Measurements from ENCODE around the gene MGST3.
"Not testable (repeated sequence)": the region's sequence is repeated elsewhere in the genome, so short reads cannot be mapped to it uniquely, and the experiment has no call there.

Gene MGST3

GRCh38 chr1:165630629-165631341 lies at the start of gene MGST3:
TSS of gene MGST3 (plus strand) at chr1:165631234. CDS start at chr1:165649848, 18,614 bp downstream.
- DNase-seq: peak; percentile 96

GRCh38 chr1:165581926-165582325 lies 49.1 kb upstream of the MGST3 start:
- DNase-seq: no peak

GRCh38 chr1:165586398-165586797 lies 44.6 kb upstream of the MGST3 start:
- DNase-seq: no peak

- not testable (repeated sequence) for DNase-seq
Observed at GRCh38 chr1:165591391-165591790, 39.6 kb upstream of the MGST3 start.

GRCh38 chr1:165592945-165593823 lies 37.9 kb upstream of the MGST3 start:
- peak; percentile 87 for DNase-seq

- peak; percentile 36 for DNase-seq
Observed at GRCh38 chr1:165595246-165595938, 35.6 kb upstream of the MGST3 start.

GRCh38 chr1:165597883-165598675 lies 33.0 kb upstream of the MGST3 start:
- DNase-seq: peak; percentile 98

- DNase-seq: no peak
Observed at GRCh38 chr1:165598676-165599059, 32.4 kb upstream of the MGST3 start.

- DNase-seq: no peak
Observed at GRCh38 chr1:165600793-165601192, 30.2 kb upstream of the MGST3 start.

- DNase-seq: no peak
Observed at GRCh38 chr1:165603810-165604209, 27.2 kb upstream of the MGST3 start.

GRCh38 chr1:165605246-165605645 lies 25.8 kb upstream of the MGST3 start:
- DNase-seq: no peak

GRCh38 chr1:165606676-165607075 lies 24.4 kb upstream of the MGST3 start:
- not testable (repeated sequence) for DNase-seq

GRCh38 chr1:165610866-165611265 lies 20.2 kb upstream of the MGST3 start:
- DNase-seq: no peak

- no peak for DNase-seq
Observed at GRCh38 chr1:165612062-165612461, 19.0 kb upstream of the MGST3 start.

GRCh38 chr1:165616054-165616612 lies 14.9 kb upstream of the MGST3 start:
- DNase-seq: no peak

- no peak for DNase-seq
Observed at GRCh38 chr1:165616987-165617546, 14.0 kb upstream of the MGST3 start.

GRCh38 chr1:165619647-165620151 lies 11.3 kb upstream of the MGST3 start:
- no peak for DNase-seq

- no peak for DNase-seq
Observed at GRCh38 chr1:165623624-165624023, 7.4 kb upstream of the MGST3 start.

GRCh38 chr1:165624441-165624840 lies 6.6 kb upstream of the MGST3 start:
- DNase-seq: no peak

- DNase-seq: no peak
Observed at GRCh38 chr1:165628147-165628822, 2.7 kb upstream of the MGST3 start.

GRCh38 chr1:165629151-165629550 lies 1.9 kb upstream of the MGST3 start:
- DNase-seq: no peak

Measured in femur (tissue), 1 donor.